IPS-18c (cell line): Measurements from ENCODE around the gene RNF31.
A peak's percentile ranks its signal among the peaks of the same experiment; 100 is the strongest.

ENCODE experiments used
- H3K4me3 ChIP-seq: 2 replicates; pipeline ENCODE4 v1.7.0; 2013; ENCODE audit warnings: low read depth, mild to moderate bottlenecking, low read length, moderate library complexity; ENCODE audit not compliant: insufficient read depth
- H3K9me3 ChIP-seq: one replicate; pipeline ENCODE4 v1.6.1; 2013; ENCODE audit warnings: mild to moderate bottlenecking, low read length, moderate library complexity; ENCODE audit not compliant: control insufficient read depth, insufficient read depth

The RNF31 gene

GRCh38 chr14:24146453-24146977 lies 783 bp upstream of the RNF31 start, which contains the start of gene PSME2:
Gene PSME2, minus strand, starts transcription at chr14:24146610. Its CDS starts 29 bp downstream, at chr14:24146581.
- no peaks in the 10 kb centered on the region for H3K9me3 ChIP-seq
- H3K4me3 ChIP-seq = peak within 1 kb of the TSS; percentile 94

- no peaks in the 10 kb centered on the region for H3K9me3 ChIP-seq
- peak overlapping the region; percentile 94 for H3K4me3 ChIP-seq
These were observed 597 bp downstream of the RNF31 start for GRCh38 chr14:24147761-24148428.

- no peak overlapping the region for H3K4me3 ChIP-seq
- H3K9me3 ChIP-seq = no peaks in the 10 kb centered on the region
These were observed 2.1 kb downstream of the RNF31 start for GRCh38 chr14:24149302-24149969.

- H3K4me3 ChIP-seq = no peak overlapping the region
- no peaks in the 10 kb centered on the region for H3K9me3 ChIP-seq
These were observed 2.8 kb downstream of the RNF31 start for GRCh38 chr14:24150061-24150460.

GRCh38 chr14:24150567-24150966 lies 3.3 kb downstream of the RNF31 start:
- H3K4me3 ChIP-seq = no peak overlapping the region
- H3K9me3 ChIP-seq = no peaks in the 10 kb centered on the region

- no peak overlapping the region for H3K4me3 ChIP-seq
- no peaks in the 10 kb centered on the region for H3K9me3 ChIP-seq
These were observed 3.7 kb downstream of the RNF31 start for GRCh38 chr14:24150993-24151392.

- Histone ChIP-seq H3K9me3 (no peaks in the 10 kb centered on the region), H3K4me3 (no peak overlapping the region)
These were observed 4.2 kb downstream of the RNF31 start for GRCh38 chr14:24151404-24152080.

- Histone ChIP-seq H3K9me3 (no peaks in the 10 kb centered on the region), H3K4me3 (no peak overlapping the region)
These were observed 7.8 kb downstream of the RNF31 start for GRCh38 chr14:24155100-24155499.

- H3K4me3 ChIP-seq = no peak overlapping the region
- no peaks in the 10 kb centered on the region for H3K9me3 ChIP-seq
These were observed 9.5 kb downstream of the RNF31 start for GRCh38 chr14:24156840-24157239.

- Histone ChIP-seq H3K4me3 (no peak overlapping the region; the same call in 1 of the 2 replicates), H3K9me3 (no peaks in the 10 kb centered on the region)
These were observed 10.0 kb downstream of the RNF31 start for GRCh38 chr14:24157331-24157730.

GRCh38 chr14:24159777-24160498 lies 12.6 kb downstream of the RNF31 start:
- Histone ChIP-seq H3K4me3 (no peak overlapping the region), H3K9me3 (no peaks in the 10 kb centered on the region)

GRCh38 chr14:24160499-24160849 lies 13.2 kb downstream of the RNF31 start:
- Histone ChIP-seq H3K9me3 (no peaks in the 10 kb centered on the region), H3K4me3 (no peak overlapping the region)

- Histone ChIP-seq H3K9me3 (no peaks in the 10 kb centered on the region), H3K4me3 (peak within 1 kb of the TSS; percentile 40)
These were observed 13.8 kb downstream of the RNF31 start, which contains the start of gene IRF9 for GRCh38 chr14:24160850-24161804. Gene IRF9, plus strand, starts transcription at chr14:24161265. Its CDS starts 880 bp downstream, at chr14:24162145.

GRCh38 chr14:24162093-24162492 lies 14.8 kb downstream of the RNF31 start:
- H3K4me3 ChIP-seq = no peak overlapping the region
- H3K9me3 ChIP-seq = no peaks in the 10 kb centered on the region

- no peaks in the 10 kb centered on the region for H3K9me3 ChIP-seq
These were observed 17.3 kb downstream of the RNF31 start for GRCh38 chr14:24164518-24164991.

GRCh38 chr14:24165785-24166184 lies 18.5 kb downstream of the RNF31 start:
- Histone ChIP-seq H3K9me3 (no peaks in the 10 kb centered on the region), H3K4me3 (no peak overlapping the region)

More at GRCh38 chr14:24164518-24164991, 17.3 kb downstream of the RNF31 start:
- H3K4me3 ChIP-seq = no peak overlapping the region
